PC-3 (cell line): ENCODE data around the gene CHTF8. TPM values are rescaled to one million over a fixed set of nuclear protein-coding genes. Genes with fewer than 3 reads are reported as not detected.
"Not testable (repeated sequence)": the region's sequence is repeated elsewhere in the genome, so short reads cannot be mapped to it uniquely, and the experiment has no call there.

Experiments used
- ATAC-seq: fragments of 200-7000 bp; cut with Tn5 transposase; 2 replicates; pipeline ENCODE4 v1.9.1; 2020; ENCODE audit warnings: mild to moderate bottlenecking, moderate library complexity
- BruUV-seq: library from RNA; stranded (reverse); fragments of 400-500 nt; replicated peaks from 2 replicates; lab custom pipeline; 2021; lab: Mats Ljungman, UMichigan
- CTCF ChIA-PET: fragments of 300-600 bp; sonication (Branson Sonifier 250); formaldehyde crosslinking; loops from one replicate; lab custom pipeline; 2022; ENCODE audit warnings: antibody characterized with exemption; lab: Charles Lee
- POLR2A ChIA-PET: fragments of 300-600 bp; sonication (Branson Sonifier 250); formaldehyde crosslinking; loops from one replicate; lab custom pipeline; 2022; ENCODE audit warnings: antibody characterized with exemption; ENCODE audit not compliant: unreplicated experiment; lab: Charles Lee
- DNase-seq: peaks from one replicate; pipeline ENCODE4 v3.0.0-alpha.2; 2015
- H2AFZ ChIP-seq: fragments of 300-600 bp; sonication (generic); 2 replicates; pipeline ENCODE4 v1.6.0; 2016; ENCODE audit warnings: antibody characterized with exemption, low read length
- H3F3A ChIP-seq: fragments of 300-600 bp; sonication (generic); one replicate; pipeline ENCODE4 v1.6.0; 2017; ENCODE audit warnings: antibody characterized with exemption, low read length, control low read depth, mild to moderate bottlenecking; ENCODE audit not compliant: unreplicated experiment
- H3K27ac ChIP-seq: fragments of 300-600 bp; sonication (generic); 2 replicates; pipeline ENCODE4 v1.5.1; 2016; ENCODE audit warnings: mild to moderate bottlenecking, low read length
- H3K27me3 ChIP-seq: fragments of 300-600 bp; sonication (generic); 2 replicates; pipeline ENCODE4 v1.6.1; 2016; ENCODE audit warnings: low read length, mixed read lengths
- H3K36me3 ChIP-seq: fragments of 300-600 bp; sonication (generic); 2 replicates; pipeline ENCODE4 v1.6.1; 2016; ENCODE audit warnings: low read depth, mixed run types, low read length, mixed read lengths
- H3K4me1 ChIP-seq: fragments of 300-600 bp; sonication (generic); 2 replicates; pipeline ENCODE4 v1.5.1; 2016; ENCODE audit warnings: low read length; ENCODE audit not compliant: insufficient read depth
- H3K4me2 ChIP-seq: fragments of 300-600 bp; sonication (generic); 2 replicates; pipeline ENCODE4 v1.6.0; 2016; ENCODE audit warnings: low read length
- H3K4me3 ChIP-seq: fragments of 300-600 bp; sonication (generic); 2 replicates; pipeline ENCODE4 v1.5.1; 2016; ENCODE audit warnings: mild to moderate bottlenecking, low read length, mixed read lengths
- H3K79me2 ChIP-seq: fragments of 300-600 bp; sonication (generic); 2 replicates; pipeline ENCODE4 v1.6.1; 2017; ENCODE audit warnings: low read length, mixed read lengths
- H3K9ac ChIP-seq: fragments of 300-600 bp; sonication (generic); 2 replicates; pipeline ENCODE4 v1.6.0; 2016; ENCODE audit warnings: mild to moderate bottlenecking, low read length
- H3K9me2 ChIP-seq: fragments of 300-600 bp; sonication (generic); replicated peaks from 2 replicates; pipeline ENCODE4 v1.6.1; 2016; ENCODE audit warnings: mixed run types, low read length, mixed read lengths
- H3K9me3 ChIP-seq: fragments of 300-600 bp; sonication (generic); 2 replicates; pipeline ENCODE4 v1.6.1; 2016; ENCODE audit warnings: low read length, mixed read lengths
- H4K20me1 ChIP-seq: fragments of 300-600 bp; sonication (generic); 2 replicates; pipeline ENCODE4 v1.6.1; 2016; ENCODE audit warnings: low read length, mixed read lengths
- EZH2 ChIP-seq: fragments of 300-600 bp; sonication (generic); IDR thresholded peaks from one replicate; pipeline ENCODE4 v1.6.1; 2017; ENCODE audit warnings: antibody characterized with exemption, mild to moderate bottlenecking, low read length; ENCODE audit not compliant: unreplicated experiment
- EZH2phosphoT487 ChIP-seq: fragments of 300-600 bp; sonication (generic); IDR thresholded peaks from 2 replicates; pipeline ENCODE4 v1.6.1; 2018; ENCODE audit warnings: mild to moderate bottlenecking, antibody characterized with exemption, low read length, borderline replicate concordance
- intact Hi-C: fragments of 100-400 bp; cut with micrococcal nuclease; formaldehyde crosslinking; loops from 2 replicates; pipeline ENCODE4 v1.9.0; 2023
- total RNA-seq: library from RNA; depleted of rRNA; stranded (reverse); fragments of >200 nt; gene quantifications from 2 replicates; pipeline ENCODE4 v1.2.3, GENCODE V29; 2014
- TF ChIP-seq, protein P1 (sequence below): fragments of 300-600 bp; sonication (generic); conservative IDR thresholded peaks from 2 replicates; pipeline ENCODE4 v1.5.1; 2017; ENCODE audit warnings: antibody characterized with exemption, low read depth, mild to moderate bottlenecking, low read length

CHTF8 gene
- total RNA-seq, 1 experiment from 2014 or later: 45.9 TPM

DNA sequence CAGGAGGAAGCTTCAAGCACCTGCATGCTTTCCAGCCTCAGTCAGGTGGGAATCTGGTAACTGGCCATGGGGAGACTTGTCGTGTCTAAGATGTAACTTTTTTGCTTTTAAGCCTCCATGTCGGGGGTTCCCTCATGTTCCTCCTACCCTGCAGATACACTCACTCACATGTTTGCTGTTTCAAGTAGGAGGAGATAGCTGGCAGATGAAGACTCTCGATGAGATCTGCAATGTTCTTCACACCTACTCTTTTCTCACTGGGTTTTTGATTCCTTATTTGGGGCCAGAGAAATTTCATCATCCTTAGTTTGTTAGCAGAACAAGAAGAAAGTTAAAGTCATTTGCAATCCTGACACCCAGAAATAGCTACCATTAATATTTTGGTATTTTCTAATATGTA lies 24.8 kb upstream of the CHTF8 start:
- ChIA-PET CTCF (no interaction called here), POLR2A (no interaction called here)
- intact Hi-C loops: no loop called here
- Histone ChIP-seq H3K79me2 (no peaks in the 10 kb centered on the region), H3K9me3 (no peaks in the 10 kb centered on the region), H3K27ac (no peak overlapping the region), H3K9me2 (no peaks in the 10 kb centered on the region), H3K27me3 (no peaks in the 10 kb centered on the region), H3K9ac (no peak overlapping the region), H4K20me1 (no peaks in the 10 kb centered on the region), H2AFZ (no peak overlapping the region), H3K4me3 (no peak overlapping the region), H3K4me1 (no peaks in the 10 kb centered on the region), H3K4me2 (no peak overlapping the region), H3K36me3 (peaks cover 47% of the 10 kb centered on the region), H3F3A (no peaks in the 10 kb centered on the region)
- DNase-seq: no peak
- no peak for ATAC-seq
- no TSS peak for BruUV-seq
- no peak for TF ChIP-seq EZH2phosphoT487
- no peak for TF ChIP-seq EZH2
- TF ChIP-seq, protein P1, sequence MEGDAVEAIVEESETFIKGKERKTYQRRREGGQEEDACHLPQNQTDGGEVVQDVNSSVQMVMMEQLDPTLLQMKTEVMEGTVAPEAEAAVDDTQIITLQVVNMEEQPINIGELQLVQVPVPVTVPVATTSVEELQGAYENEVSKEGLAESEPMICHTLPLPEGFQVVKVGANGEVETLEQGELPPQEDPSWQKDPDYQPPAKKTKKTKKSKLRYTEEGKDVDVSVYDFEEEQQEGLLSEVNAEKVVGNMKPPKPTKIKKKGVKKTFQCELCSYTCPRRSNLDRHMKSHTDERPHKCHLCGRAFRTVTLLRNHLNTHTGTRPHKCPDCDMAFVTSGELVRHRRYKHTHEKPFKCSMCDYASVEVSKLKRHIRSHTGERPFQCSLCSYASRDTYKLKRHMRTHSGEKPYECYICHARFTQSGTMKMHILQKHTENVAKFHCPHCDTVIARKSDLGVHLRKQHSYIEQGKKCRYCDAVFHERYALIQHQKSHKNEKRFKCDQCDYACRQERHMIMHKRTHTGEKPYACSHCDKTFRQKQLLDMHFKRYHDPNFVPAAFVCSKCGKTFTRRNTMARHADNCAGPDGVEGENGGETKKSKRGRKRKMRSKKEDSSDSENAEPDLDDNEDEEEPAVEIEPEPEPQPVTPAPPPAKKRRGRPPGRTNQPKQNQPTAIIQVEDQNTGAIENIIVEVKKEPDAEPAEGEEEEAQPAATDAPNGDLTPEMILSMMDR: no peak

DNA sequence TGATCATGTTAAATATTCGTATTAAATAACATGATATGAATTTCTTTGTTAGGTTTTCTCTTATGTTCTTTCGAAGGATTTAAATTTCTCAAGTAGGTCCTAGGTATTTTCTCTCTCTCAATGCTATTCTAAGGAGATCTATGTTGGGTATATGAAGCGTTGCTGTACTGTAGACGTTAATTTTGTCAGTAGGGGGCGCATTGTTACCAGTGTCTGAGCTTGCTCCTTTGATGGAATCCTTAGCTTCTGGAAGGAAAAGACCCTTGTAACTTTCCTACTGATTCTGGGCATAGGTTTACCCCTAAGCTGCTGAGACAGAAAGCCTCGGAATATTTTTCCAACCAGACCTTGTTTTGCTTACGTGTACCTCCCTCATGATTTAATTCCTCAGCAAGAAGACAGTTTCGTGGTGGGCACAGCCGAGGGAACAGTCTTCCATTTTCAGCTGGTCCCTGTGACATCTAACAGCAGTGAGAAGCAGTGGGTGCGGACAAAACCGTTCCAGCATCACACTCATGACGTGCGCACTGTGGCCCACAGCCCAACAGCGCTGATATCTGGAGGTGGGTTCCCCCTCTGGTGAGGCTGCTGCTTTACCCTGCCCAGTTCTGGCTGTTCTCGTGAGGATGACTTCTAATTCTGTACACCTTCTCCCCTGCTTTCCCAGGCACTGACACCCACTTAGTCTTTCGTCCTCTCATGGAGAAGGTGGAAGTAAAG lies 17.9 kb upstream of the CHTF8 start:
- peak; percentile 85 for ATAC-seq
- intact Hi-C loops: loop anchor here (1.0 kb wide), 1 partner anchor 137 kb away; no protein-coding TSS in a partner anchor
- no TSS peak for BruUV-seq
- no peaks in the 10 kb centered on the region for H3K27me3 ChIP-seq
- H3K79me2 ChIP-seq: no peaks in the 10 kb centered on the region
- no peaks in the 10 kb centered on the region for H3K9me3 ChIP-seq
- H3K9me2 ChIP-seq: no peaks in the 10 kb centered on the region
- peak; percentile 74 for DNase-seq
- ChIA-PET CTCF (interaction anchor here (0.6 to 0.9 kb wide), 2 partner anchors 19 to 67 kb away, joined by 3 to 6 read pairs; no protein-coding TSS in a partner anchor), POLR2A (no interaction called here)
- no peak overlapping the region for H3K4me3 ChIP-seq
- H3F3A ChIP-seq: no peaks in the 10 kb centered on the region
- H4K20me1 ChIP-seq: no peaks in the 10 kb centered on the region
- no peak overlapping the region for H3K4me2 ChIP-seq
- no peak overlapping the region for H2AFZ ChIP-seq
- no peaks in the 10 kb centered on the region for H3K4me1 ChIP-seq
- H3K9ac ChIP-seq: no peak overlapping the region
- no peak overlapping the region for H3K27ac ChIP-seq
- H3K36me3 ChIP-seq: peaks cover 37% of the 10 kb centered on the region
- no peak for TF ChIP-seq EZH2
- TF ChIP-seq, protein P1: peak; percentile 82

DNA sequence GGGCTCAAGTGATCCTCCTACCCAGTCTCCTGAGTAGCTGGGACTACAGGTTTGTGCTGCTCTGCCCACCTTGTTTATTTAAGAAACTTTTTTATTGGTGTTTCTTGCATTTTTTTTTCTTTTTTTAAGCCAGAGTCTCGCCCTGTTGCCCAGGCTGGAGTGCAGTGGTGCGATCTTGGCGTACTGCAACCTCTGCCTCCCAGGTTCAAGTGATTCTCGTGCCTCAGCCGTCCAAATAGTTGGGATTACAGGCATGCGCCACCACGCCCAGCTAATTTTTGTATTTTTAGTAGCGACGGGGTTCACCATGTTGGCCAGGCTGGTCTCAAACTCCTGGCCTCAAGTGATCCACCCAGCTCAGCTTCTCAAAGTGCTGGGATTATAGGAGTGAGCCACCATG lies 17.2 kb upstream of the CHTF8 start:
- H3K4me2 ChIP-seq, H3K4me1 ChIP-seq, H2AFZ ChIP-seq, H4K20me1 ChIP-seq, BruUV-seq, H3K79me2 ChIP-seq, H3K9ac ChIP-seq, H3K4me3 ChIP-seq, H3K9me3 ChIP-seq, H3K27me3 ChIP-seq, DNase-seq, H3K9me2 ChIP-seq, ATAC-seq, H3F3A ChIP-seq, H3K27ac ChIP-seq, POLR2A ChIA-PET: not testable (repeated sequence)
- intact Hi-C loops: loop anchor here (1.0 kb wide), 1 partner anchor 138 kb away; no protein-coding TSS in a partner anchor
- H3K36me3 ChIP-seq: peaks cover 34% of the 10 kb centered on the region
- CTCF ChIA-PET: interaction anchor here (0.9 kb wide), 1 partner anchor 68 kb away, joined by 6 read pairs; no protein-coding TSS in a partner anchor
